HG02973 (cell line): ENCODE results near the gene OR5AU1.

ENCODE experiments used
- ATAC-seq: cut with Tn5 transposase; IDR thresholded peaks from one replicate; pipeline ENCODE4 v1.9.1; 2021; ENCODE audit warnings: moderate library complexity; ENCODE audit not compliant: unreplicated experiment

OR5AU1 gene

GRCh38 chr14:21108791-21109190 lies 47.1 kb downstream of the OR5AU1 start:
- no peak for ATAC-seq

DNA sequence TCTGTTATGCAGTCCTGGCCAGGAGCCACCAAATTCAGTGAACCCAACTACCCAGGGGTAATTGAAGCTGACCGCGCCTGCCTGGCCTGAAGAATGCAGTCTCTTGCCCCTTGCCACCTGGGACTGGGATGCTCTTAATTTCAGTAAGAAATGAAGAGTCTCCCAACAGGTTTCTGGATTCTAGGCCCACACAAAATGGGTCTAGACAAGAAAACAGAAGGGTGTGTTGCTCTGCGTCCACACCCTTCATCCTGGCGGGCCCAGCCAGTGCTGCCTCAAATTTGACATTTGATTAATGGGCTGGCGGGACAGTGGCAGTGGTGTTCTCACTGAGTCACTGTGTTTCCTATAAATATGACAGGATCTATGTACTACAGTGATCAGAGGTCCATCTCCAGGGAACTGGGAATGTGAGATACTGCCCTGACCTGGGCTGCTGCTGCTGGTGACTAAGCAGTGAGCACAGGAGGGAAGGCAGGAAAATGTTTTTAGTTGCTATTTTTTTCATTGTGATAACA lies 48.5 kb downstream of the OR5AU1 start:
- no peak for ATAC-seq

- ATAC-seq, result no peak
These were observed 49.2 kb downstream of the OR5AU1 start for GRCh38 chr14:21106498-21107282.

- no peak for ATAC-seq
These were observed 49.7 kb downstream of the OR5AU1 start for GRCh38 chr14:21106176-21106497.

- no peak for ATAC-seq
These were observed 50.8 kb downstream of the OR5AU1 start for GRCh38 chr14:21105095-21105494.
